Sigmoid colon (tissue), 7 donors: ENCODE results near the gene MAML3. TPM values are rescaled to one million over a fixed set of nuclear protein-coding genes. Genes with fewer than 3 reads are reported as not detected.

Experiments used
- polyA plus RNA-seq, 3 donors: library from polyadenylated mRNA; stranded (reverse); fragments of 200-250 nt; gene quantifications; one replicate each; pipeline ENCODE4 v1.2.3, GENCODE V29; 2013
- total RNA-seq, 4 donors: library from RNA; depleted of rRNA; stranded (reverse); fragments of >200 nt; gene quantifications; one replicate each; pipeline ENCODE4 v1.1.0, GENCODE V29; 2016
- donor health status: healthy with polysubstance abuse.
- donor health status: Bipolar disorder and iron deficiency.
- donor health status: healthy.

Gene MAML3
- total and polyA plus RNA-seq, 7 donors, result 3.5 to 16.3 (median 5.4) TPM

Other genes with a start within 250 kb of the MAML3 start
- 10 to 100 TPM; 55.9 to 74.2 (median 65.5) TPM for gene SCOC, start 219.5 kb upstream of the MAML3 start, total RNA-seq
- gene SCOC, start 219.5 kb upstream of the MAML3 start, polyA plus RNA-seq, result 100 to 1,000 TPM in 1 of 3 donors, 10 to 100 TPM in 2; 51.8 to 159 (median 98.5) TPM